ENCODE data around the gene GADL1. TPM values are rescaled to one million over a fixed set of nuclear protein-coding genes. Genes with fewer than 3 reads are reported as not detected.

GADL1 gene
- polyA plus RNA-seq, 3 donors: not detected

DNA sequence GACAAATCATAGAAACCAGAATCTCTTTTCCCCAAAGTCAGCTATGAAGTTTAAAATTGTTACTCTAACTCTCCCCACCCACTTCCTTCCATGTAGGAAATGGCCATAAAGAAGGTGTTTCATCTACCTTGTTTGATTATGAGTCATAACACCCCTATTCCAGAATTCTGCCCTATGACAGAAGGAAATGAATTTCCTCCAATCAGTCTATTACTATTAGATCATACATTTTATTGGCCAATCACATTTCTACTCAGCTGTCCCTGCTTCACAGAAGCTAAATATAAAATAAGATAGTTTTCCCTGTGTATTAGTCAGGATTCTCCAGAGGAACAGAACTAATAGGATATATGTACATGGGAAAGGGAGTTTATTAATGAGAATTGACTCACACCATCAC is 186.0 kb downstream of the GADL1 start:
- Mint-ChIP-seq H3K4me3 (no peak overlapping the region), H3K4me1 (peaks cover 9% of the 10 kb centered on the region), H3K27me3 (ENCODE audit: low read depth in 3 of 3) (no peaks in the 10 kb centered on the region), H3K27ac (no peak overlapping the region), H3K36me3 (no peaks in the 10 kb centered on the region), H3K9me3 (peaks cover 0 to 3% (median under 1%) of the 10 kb centered on the region in 7 donors)
- Histone ChIP-seq H3K9ac (ENCODE audit: insufficient read depth, low read length, poor library complexity, severe bottlenecking) (no peak overlapping the region), H3K4me1 (ENCODE audit: control insufficient read depth in 1 of 2, insufficient read depth in 2 of 2, low read length in 2 of 2) (peaks cover 0 to 6% of the 10 kb centered on the region in 2 donors), H3K4me2 (replicated peaks; ENCODE audit: extremely low read depth, low read length, poor library complexity, severe bottlenecking) (no peak overlapping the region), H3K36me3 (replicated peaks in 1 of 2; ENCODE audit: control insufficient read depth in 1 of 2, insufficient read depth in 2 of 2, low read length in 2 of 2) (no peaks in the 10 kb centered on the region), H3K27ac (ENCODE audit: low read depth in 1 of 2, low read length in 2 of 2) (no peak overlapping the region), H3K27me3 (ENCODE audit: control insufficient read depth in 2 of 2, insufficient read depth in 2 of 2, low read length in 2 of 2) (no peaks in the 10 kb centered on the region), H2AFZ (ENCODE audit: insufficient read depth, low read depth, low read length, poor library complexity, severe bottlenecking) (no peak overlapping the region), H3K9me3 (replicated peaks in 1 of 2; ENCODE audit: control insufficient read depth in 1 of 2, insufficient read depth in 1 of 2, low read length in 2 of 2) (no peaks in the 10 kb centered on the region), H3K4me3 (replicated peaks in 1 of 3; ENCODE audit: low read depth in 2 of 3, low read length in 3 of 3) (no peak overlapping the region), H4K20me1 (ENCODE audit: insufficient read depth, low read length) (no peaks in the 10 kb centered on the region), H3K79me2 (ENCODE audit: insufficient read depth, low read length) (no peaks in the 10 kb centered on the region)
- TF ChIP-seq, protein P1, sequence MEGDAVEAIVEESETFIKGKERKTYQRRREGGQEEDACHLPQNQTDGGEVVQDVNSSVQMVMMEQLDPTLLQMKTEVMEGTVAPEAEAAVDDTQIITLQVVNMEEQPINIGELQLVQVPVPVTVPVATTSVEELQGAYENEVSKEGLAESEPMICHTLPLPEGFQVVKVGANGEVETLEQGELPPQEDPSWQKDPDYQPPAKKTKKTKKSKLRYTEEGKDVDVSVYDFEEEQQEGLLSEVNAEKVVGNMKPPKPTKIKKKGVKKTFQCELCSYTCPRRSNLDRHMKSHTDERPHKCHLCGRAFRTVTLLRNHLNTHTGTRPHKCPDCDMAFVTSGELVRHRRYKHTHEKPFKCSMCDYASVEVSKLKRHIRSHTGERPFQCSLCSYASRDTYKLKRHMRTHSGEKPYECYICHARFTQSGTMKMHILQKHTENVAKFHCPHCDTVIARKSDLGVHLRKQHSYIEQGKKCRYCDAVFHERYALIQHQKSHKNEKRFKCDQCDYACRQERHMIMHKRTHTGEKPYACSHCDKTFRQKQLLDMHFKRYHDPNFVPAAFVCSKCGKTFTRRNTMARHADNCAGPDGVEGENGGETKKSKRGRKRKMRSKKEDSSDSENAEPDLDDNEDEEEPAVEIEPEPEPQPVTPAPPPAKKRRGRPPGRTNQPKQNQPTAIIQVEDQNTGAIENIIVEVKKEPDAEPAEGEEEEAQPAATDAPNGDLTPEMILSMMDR (IDR thresholded peaks at IDR 0.05): no peak
- intact Hi-C loops (cut with micrococcal nuclease): no loop called here
- no peak for DNase-seq

DNA sequence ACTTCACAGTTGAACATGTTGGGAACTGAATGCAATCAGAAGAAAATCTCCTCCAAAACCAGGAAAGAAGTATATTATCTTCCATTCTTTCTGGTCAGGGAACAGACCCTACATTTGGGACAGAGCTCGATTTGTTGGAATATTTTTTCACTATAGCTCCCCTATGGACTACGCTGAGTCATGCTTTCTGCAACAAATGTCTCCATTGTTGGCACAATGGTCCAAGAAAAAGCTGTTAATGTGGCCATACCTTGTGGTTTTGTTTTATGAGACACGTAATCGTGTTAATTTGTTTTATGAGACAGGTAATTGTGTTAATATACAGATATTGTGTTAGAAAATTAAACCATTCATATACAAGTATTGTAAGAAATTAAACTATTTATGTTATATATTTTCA is 186.6 kb downstream of the GADL1 start:
- Histone ChIP-seq H4K20me1 (ENCODE audit: insufficient read depth, low read length) (no peaks in the 10 kb centered on the region), H3K36me3 (replicated peaks in 1 of 2; ENCODE audit: control insufficient read depth in 1 of 2, insufficient read depth in 2 of 2, low read length in 2 of 2) (no peaks in the 10 kb centered on the region), H3K79me2 (ENCODE audit: insufficient read depth, low read length) (no peaks in the 10 kb centered on the region), H3K9me3 (replicated peaks in 1 of 2; ENCODE audit: control insufficient read depth in 1 of 2, insufficient read depth in 1 of 2, low read length in 2 of 2) (no peaks in the 10 kb centered on the region), H3K4me1 (ENCODE audit: control insufficient read depth in 1 of 2, insufficient read depth in 2 of 2, low read length in 2 of 2) (peaks cover 0 to 3% of the 10 kb centered on the region in 2 donors), H3K27me3 (ENCODE audit: control insufficient read depth in 2 of 2, insufficient read depth in 2 of 2, low read length in 2 of 2) (no peaks in the 10 kb centered on the region), H2AFZ (ENCODE audit: insufficient read depth, low read depth, low read length, poor library complexity, severe bottlenecking) (no peak overlapping the region), H3K4me2 (replicated peaks; ENCODE audit: extremely low read depth, low read length, poor library complexity, severe bottlenecking) (no peak overlapping the region), H3K27ac (ENCODE audit: low read depth in 1 of 2, low read length in 2 of 2) (no peak overlapping the region), H3K4me3 (replicated peaks in 1 of 3; ENCODE audit: low read depth in 2 of 3, low read length in 3 of 3) (no peak overlapping the region), H3K9ac (ENCODE audit: insufficient read depth, low read length, poor library complexity, severe bottlenecking) (no peak overlapping the region)
- H3K27ac Mint-ChIP-seq: no peak overlapping the region
- 100% methylated on average over 1 of the region's 4 CpGs for WGBS (ENCODE audit: insufficient coverage)
- H3K4me3 Mint-ChIP-seq: no peak overlapping the region
- H3K36me3 Mint-ChIP-seq: no peaks in the 10 kb centered on the region
- no peak for DNase-seq
- peaks cover 7% of the 10 kb centered on the region for H3K4me1 Mint-ChIP-seq
- intact Hi-C loops (cut with micrococcal nuclease): no loop called here
- peaks cover 0 to 6% (median 4%) of the 10 kb centered on the region in 7 donors for H3K9me3 Mint-ChIP-seq
- H3K27me3 Mint-ChIP-seq (ENCODE audit: low read depth in 3 of 3): no peaks in the 10 kb centered on the region
- TF ChIP-seq, protein P1 (IDR thresholded peaks at IDR 0.05): no peak

Measured in CD14-positive monocyte (primary cell).